HUES64 (cell line): ENCODE measurements around the gene TBC1D17. TPM values are rescaled to one million over a fixed set of nuclear protein-coding genes. Genes with fewer than 3 reads are reported as not detected.
A peak's percentile ranks its signal among the peaks of the same experiment; 100 is the strongest.

Source experiments
- H3K27ac ChIP-seq: 2 replicates; pipeline ENCODE4 v1.7.0; 2013; ENCODE audit warnings: low read depth, low read length, inconsistent platforms
- H3K27me3 ChIP-seq: 2 replicates; pipeline ENCODE4 v1.6.1; 2013; ENCODE audit warnings: mild to moderate bottlenecking, low read length; ENCODE audit not compliant: insufficient read depth
- H3K36me3 ChIP-seq: 2 replicates; pipeline ENCODE4 v1.6.1; 2013; ENCODE audit warnings: mild to moderate bottlenecking, low read length; ENCODE audit not compliant: insufficient read depth
- H3K4me1 ChIP-seq: 2 replicates; pipeline ENCODE4 v1.6.1; 2013; ENCODE audit warnings: mild to moderate bottlenecking, low read length, moderate library complexity; ENCODE audit not compliant: insufficient read depth
- H3K4me3 ChIP-seq: 2 replicates; pipeline ENCODE4 v1.5.1; 2013; ENCODE audit warnings: mild to moderate bottlenecking, low read length, moderate library complexity
- H3K9ac ChIP-seq: 2 replicates; pipeline ENCODE4 v1.6.1; 2013; ENCODE audit warnings: mild to moderate bottlenecking, low read depth, low read length
- H3K9me3 ChIP-seq: 2 replicates; pipeline ENCODE4 v1.6.1; 2013; ENCODE audit warnings: low read depth, low read length; ENCODE audit not compliant: insufficient read depth
- WGBS: fragments of 150-250, 120-280 bp; methylation state at CpG from one replicate; pipeline ENCODE4 v1.1.7; 2013; ENCODE audit warnings: missing lambda C conversion rate; 5-methylcytosine and 5-hydroxymethylcytosine counted together
- polyA plus RNA-seq, 2 experiments: library from polyadenylated mRNA; stranded (reverse); fragments of 50-300 nt; gene quantifications; one replicate each; pipeline ENCODE4 v1.2.3, GENCODE V29; 2013

The TBC1D17 gene
- 30.9 TPM for polyA plus RNA-seq (2013, experiment 1 of 2)
- polyA plus RNA-seq (2013, experiment 2 of 2), result 30.7 TPM

DNA sequence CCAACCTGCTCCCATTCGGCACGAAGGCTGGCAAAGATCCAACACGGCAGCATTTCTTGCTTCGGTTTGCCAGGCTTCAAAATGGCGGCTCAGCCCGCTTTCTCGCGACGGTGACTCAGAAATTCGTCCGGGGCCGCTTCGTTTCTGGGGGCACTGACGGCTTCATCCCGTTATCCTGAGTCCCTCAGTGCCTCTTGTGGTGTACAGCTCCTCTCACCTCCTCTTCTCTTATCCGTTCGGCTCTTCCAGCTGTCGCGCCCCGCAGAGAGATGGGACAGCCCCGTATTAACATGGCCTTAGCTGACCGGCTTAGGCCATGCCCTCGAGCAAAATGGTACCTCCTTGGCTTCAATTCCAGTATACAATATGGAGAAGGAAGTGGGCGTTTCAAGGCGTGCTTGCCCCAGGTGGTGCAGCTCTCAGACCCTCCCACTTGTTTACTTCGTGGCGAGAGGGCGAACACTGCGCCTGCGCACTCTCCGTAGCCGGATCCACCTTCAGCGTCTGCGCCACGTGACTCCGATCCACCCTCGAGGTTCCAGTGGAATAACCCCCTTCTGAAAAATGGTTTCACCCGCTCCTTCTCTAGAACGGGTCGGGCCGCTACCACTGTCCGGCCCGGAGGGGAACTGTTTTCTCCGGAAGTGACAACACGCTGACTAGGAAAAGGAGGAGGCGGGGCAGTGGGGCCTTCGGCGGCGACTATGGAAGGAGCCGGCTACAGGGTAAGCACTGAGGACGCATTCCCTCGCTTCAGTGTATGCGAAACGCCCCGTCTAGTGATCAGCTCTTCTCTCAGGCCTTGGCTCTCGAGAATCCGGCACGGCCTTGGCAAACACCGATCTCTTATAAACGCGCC, at the start of gene TBC1D17, which contains the start of gene AKT1S1:
Gene TBC1D17 (plus strand): TSS at position 683 of the 859 bp plus-strand sequence. CDS start 22 bp downstream, at position 705.
Gene AKT1S1 (minus strand): TSS at position 336 of the 859 bp plus-strand sequence. CDS start 4,060 bp downstream, outside the sequence.
- H3K9ac ChIP-seq, result peak within 1 kb of the TSS; percentile 96
- H3K36me3 ChIP-seq, result peaks cover 34% of the 10 kb centered on the region
- peak within 1 kb of the TSS; percentile 95 for H3K27ac ChIP-seq
- no peaks in the 10 kb centered on the region for H3K9me3 ChIP-seq
- no peaks in the 10 kb centered on the region for H3K27me3 ChIP-seq
- under 1% methylated on average over 61 of the region's 61 CpGs for WGBS
- peaks cover 10% of the 10 kb centered on the region for H3K4me1 ChIP-seq
- H3K4me3 ChIP-seq, result peak within 1 kb of the TSS; percentile 79

DNA sequence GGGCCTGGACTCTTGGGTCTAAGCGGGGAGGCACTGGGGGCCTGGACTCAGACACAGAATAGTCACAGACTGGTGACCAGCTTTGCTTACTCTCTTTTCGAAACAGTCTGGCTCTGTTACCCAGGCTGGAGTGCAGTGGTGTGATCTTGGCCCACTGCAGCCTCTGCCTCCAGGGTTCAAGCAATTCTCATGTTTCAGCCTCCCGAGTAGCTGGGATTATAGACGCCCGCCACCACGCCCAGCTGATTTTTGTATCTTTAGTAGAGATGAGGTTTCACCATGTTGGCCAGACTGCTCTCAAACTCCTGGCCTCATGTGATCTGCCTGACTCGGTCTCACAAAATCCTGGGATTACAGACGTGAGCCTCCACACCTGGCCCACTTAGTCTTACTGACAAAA, 48.3 kb upstream of the TBC1D17 start:
- no peak overlapping the region for H3K4me3 ChIP-seq
- H3K9ac ChIP-seq, result no peak overlapping the region
- no peak overlapping the region for H3K27ac ChIP-seq
- H3K9me3 ChIP-seq, result no peaks in the 10 kb centered on the region
- H3K27me3 ChIP-seq, result no peaks in the 10 kb centered on the region
- peaks cover 32% of the 10 kb centered on the region for H3K36me3 ChIP-seq
- 91% methylated on average over 8 of the region's 8 CpGs for WGBS
- H3K4me1 ChIP-seq, result no peaks in the 10 kb centered on the region

DNA sequence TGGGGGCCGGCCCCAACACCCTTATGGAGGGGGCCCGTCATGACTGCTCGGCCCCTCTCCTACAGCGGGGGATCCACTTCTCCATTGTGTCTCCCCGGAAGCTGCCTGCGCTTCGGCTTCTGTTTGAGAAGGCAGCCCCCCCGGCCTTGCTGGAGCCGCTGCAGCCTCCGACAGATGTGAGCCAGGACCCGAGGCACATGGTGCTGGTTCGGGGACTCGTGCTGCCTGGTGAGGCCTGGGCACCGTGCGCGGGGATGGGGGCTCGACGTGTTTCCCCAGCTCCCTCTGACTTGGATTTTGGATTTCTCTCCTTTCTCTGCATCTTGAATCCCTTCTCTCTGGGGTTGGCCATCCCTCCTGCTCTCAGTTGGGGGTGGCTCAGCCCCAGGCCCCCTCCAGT, 47.8 kb upstream of the TBC1D17 start:
- Histone ChIP-seq H3K36me3 (peaks cover 37% of the 10 kb centered on the region), H3K9me3 (no peaks in the 10 kb centered on the region)
- 96% methylated on average over 18 of the region's 18 CpGs for WGBS

DNA sequence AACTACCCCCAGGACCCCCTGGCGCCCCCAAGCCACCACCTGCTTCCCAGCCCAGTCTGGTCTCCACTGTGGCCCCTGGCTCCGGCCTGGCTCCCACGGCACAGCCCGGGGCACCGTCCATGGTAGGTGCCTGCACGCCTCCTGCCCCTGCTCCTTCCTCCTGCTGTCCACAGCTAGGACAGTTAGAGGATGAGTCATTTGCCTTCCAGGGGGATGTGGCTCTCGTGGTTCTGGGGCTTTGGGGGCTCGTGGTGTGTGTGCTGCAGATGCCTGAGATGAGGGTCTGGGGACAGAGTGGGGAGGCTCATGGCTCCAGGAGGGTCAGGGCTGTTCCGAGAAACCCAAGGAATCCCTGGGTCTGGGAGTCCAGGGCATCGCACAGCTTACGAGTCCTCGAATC, 46.7 kb upstream of the TBC1D17 start:
- Histone ChIP-seq H3K36me3 (peaks cover 46% of the 10 kb centered on the region), H3K4me1 (no peaks in the 10 kb centered on the region), H3K27me3 (no peaks in the 10 kb centered on the region), H3K9ac (no peak overlapping the region), H3K4me3 (no peak overlapping the region), H3K9me3 (no peaks in the 10 kb centered on the region), H3K27ac (no peak overlapping the region)
- 93% methylated on average over 12 of the region's 12 CpGs for WGBS

More for the DNA sequence above, 47.8 kb upstream of the TBC1D17 start:
- no peak overlapping the region for H3K9ac ChIP-seq
- no peak overlapping the region for H3K4me3 ChIP-seq
- H3K4me1 ChIP-seq, result no peaks in the 10 kb centered on the region
- H3K27ac ChIP-seq, result no peak overlapping the region
- no peaks in the 10 kb centered on the region for H3K27me3 ChIP-seq

DNA sequence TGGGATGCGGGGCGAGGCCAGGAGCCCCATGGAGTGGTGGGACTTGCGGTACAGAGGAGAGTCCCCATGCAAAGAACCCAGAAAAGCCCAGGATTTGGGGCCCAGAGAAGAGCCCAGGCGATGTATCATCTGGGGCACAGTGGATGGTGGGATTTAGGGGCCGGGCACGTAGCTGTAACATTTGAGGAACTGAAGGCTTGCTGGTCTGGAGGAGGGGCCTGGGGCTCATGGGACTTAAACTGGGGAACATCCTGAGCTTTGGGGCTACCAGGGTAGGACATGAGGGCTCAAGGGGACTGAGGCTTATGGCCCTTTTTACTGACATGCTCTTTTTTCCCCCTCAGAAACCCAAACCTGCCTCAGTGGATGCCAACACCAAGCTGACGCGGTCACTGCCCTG, 45.9 kb upstream of the TBC1D17 start:
- Histone ChIP-seq H3K27ac (no peak overlapping the region), H3K27me3 (no peaks in the 10 kb centered on the region), H3K4me1 (no peaks in the 10 kb centered on the region), H3K36me3 (peaks cover 52% of the 10 kb centered on the region), H3K9ac (no peak overlapping the region), H3K4me3 (no peak overlapping the region), H3K9me3 (no peaks in the 10 kb centered on the region)
- 94% methylated on average over 8 of the region's 8 CpGs for WGBS

DNA sequence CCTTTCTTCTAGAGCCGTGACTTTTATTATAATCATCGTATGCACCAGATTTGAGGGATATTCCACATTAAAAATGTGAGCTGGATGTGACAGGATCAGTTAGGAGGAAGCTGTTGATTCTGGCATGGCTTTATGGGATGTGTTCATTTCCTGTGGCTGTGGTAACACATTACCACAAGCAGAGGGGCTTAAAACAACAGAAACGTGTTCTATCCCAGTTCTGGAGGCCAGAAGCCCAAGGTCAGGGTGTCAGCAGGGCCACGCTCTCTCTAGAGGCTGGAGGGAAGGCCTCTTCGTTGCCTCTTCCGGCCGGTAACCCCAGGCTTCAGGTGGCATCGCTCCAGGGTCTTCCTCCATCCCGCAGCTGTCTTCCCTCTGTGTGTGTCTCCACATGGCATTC, 44.9 kb upstream of the TBC1D17 start:
- peaks cover 59% of the 10 kb centered on the region for H3K36me3 ChIP-seq

DNA sequence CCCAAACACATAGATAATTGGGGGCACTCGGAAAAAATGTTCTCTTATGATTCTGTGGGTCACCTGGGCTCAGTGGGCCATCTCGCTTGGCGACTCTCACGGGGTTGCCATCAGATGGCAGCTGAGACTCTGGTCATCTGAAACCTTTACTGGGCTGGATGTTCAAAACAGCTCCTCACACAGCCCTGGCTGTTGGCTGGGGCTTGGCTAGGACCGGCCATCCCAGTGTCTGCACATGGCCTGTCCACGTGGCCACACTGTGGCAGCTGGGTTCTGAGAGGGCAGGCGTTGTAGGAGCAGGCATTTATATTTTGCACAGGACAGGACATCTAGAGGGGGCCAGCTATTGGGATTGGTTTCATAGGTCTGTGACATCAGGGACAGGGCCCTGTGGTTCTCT, 43.9 kb upstream of the TBC1D17 start:
- Histone ChIP-seq H3K9me3 (no peaks in the 10 kb centered on the region), H3K9ac (peak overlapping the region; percentile 26; the same call in 1 of the 2 replicates), H3K4me3 (no peak overlapping the region), H3K27me3 (no peaks in the 10 kb centered on the region), H3K27ac (no peak overlapping the region), H3K36me3 (peaks cover 68% of the 10 kb centered on the region), H3K4me1 (no peaks in the 10 kb centered on the region)
- 92% methylated on average over 7 of the region's 7 CpGs for WGBS

More for the DNA sequence above, 44.9 kb upstream of the TBC1D17 start:
- H3K27ac ChIP-seq, result no peak overlapping the region
- H3K4me3 ChIP-seq, result no peak overlapping the region
- no peaks in the 10 kb centered on the region for H3K9me3 ChIP-seq
- WGBS, result 91% methylated on average over 9 of the region's 9 CpGs
- H3K27me3 ChIP-seq, result no peaks in the 10 kb centered on the region
- H3K4me1 ChIP-seq, result no peaks in the 10 kb centered on the region
- no peak overlapping the region for H3K9ac ChIP-seq

DNA sequence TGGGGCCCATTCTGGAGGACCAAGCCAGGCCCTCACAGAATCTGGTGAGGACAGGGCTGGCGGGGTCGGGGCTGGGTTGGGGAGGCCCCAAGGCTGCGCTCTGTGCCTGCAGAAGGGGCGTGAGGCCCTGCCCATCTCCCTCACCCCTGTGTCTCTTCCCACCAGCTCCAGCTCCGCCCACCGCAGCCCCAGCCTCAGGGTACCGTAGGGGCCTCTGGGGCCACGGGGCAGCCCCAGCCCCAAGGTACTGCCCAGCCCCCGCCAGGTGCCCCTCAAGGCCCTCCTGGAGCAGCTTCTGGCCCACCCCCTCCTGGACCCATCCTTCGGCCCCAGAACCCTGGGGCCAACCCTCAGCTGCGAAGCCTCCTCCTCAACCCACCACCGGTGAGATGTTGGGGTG, 41.9 kb upstream of the TBC1D17 start:
- Histone ChIP-seq H3K27ac (no peak overlapping the region), H3K36me3 (peaks cover 85% of the 10 kb centered on the region), H3K9me3 (no peaks in the 10 kb centered on the region), H3K9ac (no peak overlapping the region), H3K4me3 (no peak overlapping the region), H3K27me3 (no peaks in the 10 kb centered on the region), H3K4me1 (no peaks in the 10 kb centered on the region)
- 94% methylated on average over 11 of the region's 12 CpGs for WGBS

DNA sequence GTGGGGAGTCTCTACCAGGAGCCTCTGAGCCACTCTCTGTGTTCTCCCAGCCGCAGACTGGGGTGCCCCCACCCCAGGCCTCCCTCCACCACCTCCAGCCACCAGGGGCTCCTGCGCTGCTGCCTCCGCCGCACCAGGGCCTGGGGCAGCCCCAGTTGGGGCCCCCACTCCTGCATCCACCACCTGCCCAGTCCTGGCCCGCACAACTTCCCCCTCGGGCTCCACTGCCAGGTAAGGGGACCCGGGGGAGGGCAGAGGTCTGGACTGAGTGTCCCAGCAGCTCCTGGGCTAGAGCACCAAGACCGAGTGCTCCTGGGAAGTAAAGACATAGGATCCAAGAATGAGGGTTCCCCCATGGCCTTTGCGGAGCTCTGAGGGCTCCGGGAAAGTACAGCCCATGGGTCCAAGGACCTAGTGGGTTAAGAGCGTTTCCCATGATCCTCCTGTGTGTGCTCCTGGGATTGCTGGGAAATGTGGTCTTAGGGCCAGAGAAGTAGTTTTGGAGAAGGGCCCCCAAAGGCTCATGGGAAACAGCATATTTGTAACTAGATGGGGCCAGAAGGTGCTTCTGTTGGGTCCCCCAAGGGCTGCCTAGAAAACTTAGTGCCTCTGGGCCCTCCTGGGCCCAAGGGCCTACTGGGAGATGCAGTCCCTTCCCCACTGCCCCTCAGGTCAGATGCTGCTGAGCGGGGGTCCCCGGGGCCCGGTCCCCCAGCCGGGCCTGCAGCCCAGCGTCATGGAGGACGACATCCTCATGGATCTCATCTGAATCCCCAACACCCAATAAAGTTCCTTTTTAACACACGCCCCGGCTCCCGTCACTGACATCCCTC, 41.1 kb upstream of the TBC1D17 start:
- no peak overlapping the region for H3K9ac ChIP-seq
- no peak overlapping the region for H3K4me3 ChIP-seq
- 97% methylated on average over 20 of the region's 20 CpGs for WGBS
- no peaks in the 10 kb centered on the region for H3K9me3 ChIP-seq
- H3K4me1 ChIP-seq, result no peaks in the 10 kb centered on the region
- H3K27me3 ChIP-seq, result no peaks in the 10 kb centered on the region
- H3K36me3 ChIP-seq, result peaks cover 84% of the 10 kb centered on the region
- H3K27ac ChIP-seq, result no peak overlapping the region

DNA sequence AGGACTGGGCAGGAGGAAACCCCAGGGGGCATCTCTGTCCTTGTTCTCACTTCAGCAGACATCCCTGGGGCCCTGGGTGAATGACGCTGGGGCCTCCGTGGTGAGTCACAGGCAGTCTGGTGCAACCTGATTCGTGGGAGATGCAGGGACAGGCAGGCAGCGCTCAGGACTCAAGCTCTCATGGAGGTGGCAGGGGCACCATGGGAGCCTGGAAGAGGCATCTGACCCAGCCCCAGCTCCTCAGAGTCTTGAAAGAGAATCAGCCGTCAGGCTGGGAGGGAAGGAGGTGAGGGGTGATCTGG, 40.5 kb upstream of the TBC1D17 start:
- Histone ChIP-seq H3K36me3 (peaks cover 78% of the 10 kb centered on the region), H3K9ac (no peak overlapping the region), H3K27me3 (no peaks in the 10 kb centered on the region), H3K27ac (no peak overlapping the region), H3K9me3 (no peaks in the 10 kb centered on the region), H3K4me3 (no peak overlapping the region), H3K4me1 (no peaks in the 10 kb centered on the region)
- WGBS, result 85% methylated on average over 5 of the region's 5 CpGs

DNA sequence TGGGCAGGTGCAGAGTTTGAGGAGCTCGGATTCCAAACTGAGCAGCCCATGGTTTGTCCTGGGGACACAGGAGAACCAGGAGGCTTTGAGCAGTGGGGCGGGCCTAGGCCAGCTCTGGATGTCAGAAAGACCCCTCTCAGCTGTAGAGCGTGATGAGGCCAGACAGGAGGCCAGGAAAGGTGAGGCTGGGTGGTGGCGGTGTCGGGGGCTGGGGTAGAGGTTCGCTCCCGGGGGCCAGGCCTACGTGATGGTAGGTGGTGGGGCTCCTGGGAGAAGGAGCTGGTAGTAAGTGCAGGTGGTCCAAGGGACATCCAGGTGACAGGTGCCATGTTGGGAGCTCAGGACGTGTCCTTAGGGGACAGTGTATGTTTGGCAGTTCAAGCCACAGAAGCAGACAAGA, 40.1 kb upstream of the TBC1D17 start:
- Histone ChIP-seq H3K27ac (no peak overlapping the region), H3K36me3 (peaks cover 75% of the 10 kb centered on the region), H3K9ac (no peak overlapping the region), H3K4me3 (no peak overlapping the region), H3K4me1 (no peaks in the 10 kb centered on the region), H3K27me3 (no peaks in the 10 kb centered on the region), H3K9me3 (no peaks in the 10 kb centered on the region)
- WGBS, result 93% methylated on average over 9 of the region's 9 CpGs
